GM21447 (cell line): ENCODE measurements around the gene TPX2.

Experiments used
- ATAC-seq: cut with Tn5 transposase; IDR thresholded peaks from one replicate; pipeline ENCODE4 v1.9.1; 2021; ENCODE audit not compliant: unreplicated experiment

Gene TPX2

GRCh38 chr20:31830406-31830981, 91.4 kb downstream of the TPX2 start:
- ATAC-seq = no peak

- ATAC-seq = no peak
These were observed 92.1 kb downstream of the TPX2 start for GRCh38 chr20:31831211-31831610.

- no peak for ATAC-seq
These were observed 92.7 kb downstream of the TPX2 start for GRCh38 chr20:31831771-31832306.

GRCh38 chr20:31833130-31833930, 94.2 kb downstream of the TPX2 start:
- no peak for ATAC-seq

- no peak for ATAC-seq
These were observed 94.9 kb downstream of the TPX2 start for GRCh38 chr20:31833931-31834521.

- no peak for ATAC-seq
These were observed 96.5 kb downstream of the TPX2 start for GRCh38 chr20:31835554-31835953.

GRCh38 chr20:31835977-31836852, 97.1 kb downstream of the TPX2 start:
- peak; percentile 94 for ATAC-seq

- ATAC-seq = no peak
These were observed 97.9 kb downstream of the TPX2 start for GRCh38 chr20:31836853-31837608.

DNA sequence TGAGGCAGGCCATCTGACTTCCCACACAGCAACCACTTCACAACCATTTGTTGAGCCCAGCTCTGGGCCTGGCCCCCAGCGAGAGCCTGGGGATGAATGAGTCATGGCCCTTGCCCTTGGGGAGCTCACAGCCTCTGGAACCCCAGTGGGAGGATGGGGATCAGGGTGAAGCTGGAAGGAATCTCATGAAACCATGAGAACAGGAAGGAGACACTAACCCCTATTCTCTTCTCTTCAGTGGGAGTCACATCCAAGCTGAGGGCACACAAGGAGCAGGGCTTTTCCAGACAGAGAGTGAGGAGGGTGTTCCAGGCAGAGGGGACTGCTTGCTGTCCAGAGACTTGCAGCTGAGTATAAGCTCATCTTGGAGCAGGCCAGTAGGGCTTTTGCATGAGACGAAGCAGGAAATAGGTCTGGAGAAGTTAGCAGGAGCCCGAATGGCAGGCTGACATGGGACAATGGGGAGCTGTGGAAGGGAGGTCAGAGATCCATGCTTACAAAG, 98.9 kb downstream of the TPX2 start:
- no peak for ATAC-seq

DNA sequence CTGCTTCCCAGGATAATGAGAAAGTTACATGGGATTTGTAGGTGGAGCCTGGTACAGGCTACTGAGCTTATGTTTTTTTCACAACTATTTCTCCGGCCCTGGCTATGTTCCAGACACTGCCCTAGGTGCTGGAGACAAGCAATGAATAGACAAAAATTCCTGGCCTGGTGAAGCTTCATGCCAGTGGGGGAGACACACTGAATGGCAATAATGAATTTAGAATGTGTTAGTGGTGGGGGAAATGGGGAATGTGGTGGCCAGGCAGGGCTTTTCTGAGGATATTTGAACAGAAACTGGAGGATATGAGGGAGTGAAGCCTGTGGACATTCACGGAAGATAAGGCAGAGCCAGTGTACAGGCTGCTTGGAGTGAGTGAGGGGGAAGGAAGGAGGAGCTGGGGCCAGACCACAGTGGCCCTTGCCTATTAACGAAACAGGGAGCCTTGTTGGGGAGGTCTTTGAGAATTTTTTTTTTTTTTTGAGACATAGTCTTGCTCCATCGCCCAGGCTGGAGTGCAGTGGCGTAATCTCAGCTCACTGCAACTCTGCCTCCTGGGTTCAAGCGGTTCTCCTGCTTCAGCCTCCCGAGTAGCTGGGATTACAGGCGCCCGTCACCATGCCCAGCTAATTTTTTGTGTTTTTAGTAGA, 99.7 kb downstream of the TPX2 start:
- ATAC-seq = no peak

- no peak for ATAC-seq
These were observed 100.8 kb downstream of the TPX2 start for GRCh38 chr20:31839782-31840487.

- ATAC-seq = no peak
These were observed 102.1 kb downstream of the TPX2 start for GRCh38 chr20:31840906-31841816.

DNA sequence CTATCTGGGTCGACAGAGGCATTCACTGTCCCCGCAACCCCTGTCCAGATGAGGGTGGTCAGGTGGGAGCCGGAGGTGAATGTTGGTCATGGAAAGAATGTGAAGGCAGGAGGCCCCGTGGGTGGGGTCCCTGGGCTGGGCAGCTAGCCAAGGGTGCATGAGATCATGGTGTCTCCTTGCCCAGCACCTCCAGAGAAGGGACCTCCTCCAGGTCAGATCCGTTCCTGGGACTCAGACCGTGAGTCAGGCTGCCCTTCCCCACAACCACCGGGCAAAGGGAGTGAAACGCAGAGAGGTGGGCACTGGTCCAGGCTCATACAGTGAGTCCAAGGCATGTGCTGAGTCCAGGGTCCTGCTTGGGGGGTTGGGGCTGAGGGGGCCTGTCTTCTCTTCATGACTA, 102.8 kb downstream of the TPX2 start:
- no peak for ATAC-seq

DNA sequence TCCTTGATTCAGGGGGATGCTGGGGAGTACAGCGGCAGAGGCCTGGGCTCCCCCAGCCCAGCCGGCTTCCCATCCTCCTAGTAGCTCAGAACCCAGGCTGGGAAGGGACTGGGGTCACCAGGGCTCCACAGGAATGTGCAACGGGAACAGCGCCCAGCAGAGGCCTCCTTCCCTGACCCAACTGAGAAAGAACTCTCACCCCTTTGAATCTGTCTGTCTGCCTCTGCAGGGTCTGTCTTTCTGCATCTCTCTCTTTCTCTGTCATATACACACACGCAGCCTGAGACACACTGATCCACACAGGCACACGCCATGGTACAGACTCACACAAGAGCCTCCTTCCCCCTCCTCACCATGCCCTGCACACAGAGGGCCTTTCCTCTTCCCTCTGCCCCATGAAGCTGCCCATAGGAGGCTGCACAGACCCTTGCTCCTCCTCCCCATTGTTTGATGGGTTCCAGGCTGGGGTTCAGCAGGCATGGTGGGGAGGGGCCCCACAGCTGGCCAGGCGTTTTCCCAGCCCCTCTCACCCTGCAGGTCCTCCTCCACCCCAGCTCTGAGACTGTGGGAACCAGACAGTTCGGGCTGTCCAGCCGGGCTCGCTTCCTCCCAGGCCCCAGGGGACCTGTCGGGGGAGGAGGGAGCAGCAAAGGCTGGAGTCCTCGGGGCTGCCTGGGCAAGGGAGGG, 103.5 kb downstream of the TPX2 start:
- no peak for ATAC-seq

- ATAC-seq = no peak
These were observed 104.2 kb downstream of the TPX2 start for GRCh38 chr20:31843288-31843687.

GRCh38 chr20:31843881-31844280, 104.8 kb downstream of the TPX2 start:
- ATAC-seq = no peak

DNA sequence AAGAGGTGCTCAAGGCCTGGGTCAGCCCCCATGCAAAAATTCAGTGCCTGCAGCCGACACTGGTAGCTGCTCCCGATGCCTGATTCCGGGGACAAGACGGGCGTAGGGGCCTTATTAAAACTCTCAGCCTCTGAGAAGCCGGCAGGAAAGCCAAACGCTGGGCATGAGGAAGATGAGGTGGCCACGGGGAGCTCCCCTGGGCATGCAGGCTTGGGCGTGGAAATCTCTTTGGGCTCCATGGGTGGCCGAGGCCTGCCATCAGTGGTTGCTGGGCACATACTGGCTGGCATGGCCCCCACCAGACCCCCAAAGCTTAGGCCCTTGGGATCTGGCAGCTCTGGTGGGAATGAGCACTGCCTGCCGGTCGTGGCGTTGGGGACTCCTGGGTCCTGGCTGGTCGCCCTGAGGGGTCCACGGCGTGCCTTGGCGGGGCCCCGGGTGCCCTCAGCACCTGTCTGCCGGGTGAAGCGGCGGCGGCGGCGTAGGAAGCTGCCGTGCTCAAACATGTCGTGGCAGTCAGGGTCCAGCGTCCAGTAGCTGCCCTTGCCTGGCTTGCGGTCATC, 105.7 kb downstream of the TPX2 start:
- no peak for ATAC-seq
